Right atrium auricular region (tissue), 2 donors: ENCODE measurements around the gene C1orf167. TPM values are rescaled to one million over a fixed set of nuclear protein-coding genes. Genes with fewer than 3 reads are reported as not detected.

Experiments used
- DNase-seq: peaks from one replicate; pipeline ENCODE4 v3.0.0-alpha.2; 2019; ENCODE audit warnings: low spot score
- H3K27ac ChIP-seq, 2 donors: fragments of 200-600 bp; sonication (generic); 1 replicate in 1 of 2; 2 replicates in 1 of 2; pipeline ENCODE4 v1.5.1; 2016 to 2019
- H3K27me3 ChIP-seq, 2 donors: fragments of 200-600 bp; sonication (generic); one replicate each; pipeline versions ENCODE4 v1.5.1 to v1.6.0; 2017 to 2019
- H3K36me3 ChIP-seq: fragments of 200-600 bp; sonication (generic); one replicate; pipeline ENCODE4 v1.5.1; 2016
- H3K4me1 ChIP-seq, 2 donors: fragments of 200-600 bp; sonication (generic); one replicate each; pipeline versions ENCODE4 v1.5.1 to v1.6.0; 2017 to 2019
- H3K4me3 ChIP-seq, 2 donors: fragments of 200-600 bp; sonication (generic); 1 replicate in 1 of 2; 2 replicates in 1 of 2; pipeline ENCODE4 v1.5.1; 2017 to 2019; ENCODE audit warnings: mild to moderate bottlenecking in 1 of 2, moderate library complexity in 1 of 2
- H3K9me3 ChIP-seq, 2 donors: fragments of 200-600 bp; sonication (generic); one replicate each; pipeline ENCODE4 v1.5.1; 2019
- CTCF ChIP-seq, 2 donors: fragments of 200-600 bp; sonication (generic); IDR thresholded peaks; one replicate each; pipeline ENCODE4 v1.5.1; 2019; ENCODE audit warnings: antibody characterized with exemption in 2 of 2
- total RNA-seq, 2 donors: library from RNA; depleted of rRNA; stranded (reverse); fragments of >200 nt; gene quantifications; one replicate each; pipeline ENCODE4 v1.1.0, GENCODE V29; 2016

Gene C1orf167
- total RNA-seq, 2 donors from 2014 or later, result 0.85 to 1.7 TPM

DNA sequence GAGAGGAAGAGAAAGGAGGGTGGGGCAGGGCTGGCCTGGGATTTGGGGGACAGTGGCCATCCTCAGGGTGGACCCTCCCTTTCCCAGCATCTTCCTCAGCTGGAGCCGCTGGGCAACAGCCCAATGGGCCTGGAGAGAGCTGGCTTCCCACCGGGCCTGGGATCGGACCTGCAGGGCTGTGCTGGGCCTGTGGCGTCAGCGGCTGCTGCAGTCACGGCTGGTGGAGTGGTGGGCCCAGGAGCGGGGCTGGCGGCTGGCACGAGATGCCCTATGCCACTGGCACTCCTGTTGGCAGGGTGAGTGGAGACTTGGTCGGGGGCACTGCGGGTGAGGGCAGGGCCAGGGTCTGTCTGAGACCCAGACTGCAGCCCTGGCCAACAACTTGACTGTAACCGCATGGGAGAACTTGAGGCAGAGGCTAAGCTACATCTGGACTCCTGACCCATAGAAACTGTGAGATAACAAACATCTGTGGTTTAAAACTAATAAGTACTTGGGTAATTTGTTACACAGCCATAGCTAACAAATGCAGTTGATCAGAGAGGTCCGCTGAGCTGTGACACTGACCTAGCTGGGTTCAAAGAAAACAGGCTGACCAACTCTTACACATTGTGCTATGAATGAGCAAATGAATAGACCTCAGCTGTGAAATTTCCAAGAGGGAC, 17.9 kb downstream of the C1orf167 start:
- DNase-seq, result no peak
- Histone ChIP-seq H3K27me3 (no peaks in the 10 kb centered on the region), H3K4me3 (no peak overlapping the region), H3K9me3 (no peaks in the 10 kb centered on the region), H3K4me1 (peaks cover 0 to 6% of the 10 kb centered on the region in 2 donors), H3K27ac (no peak overlapping the region), H3K36me3 (no peaks in the 10 kb centered on the region)
- no peak for TF ChIP-seq CTCF (IDR thresholded peaks at IDR 0.05)

DNA sequence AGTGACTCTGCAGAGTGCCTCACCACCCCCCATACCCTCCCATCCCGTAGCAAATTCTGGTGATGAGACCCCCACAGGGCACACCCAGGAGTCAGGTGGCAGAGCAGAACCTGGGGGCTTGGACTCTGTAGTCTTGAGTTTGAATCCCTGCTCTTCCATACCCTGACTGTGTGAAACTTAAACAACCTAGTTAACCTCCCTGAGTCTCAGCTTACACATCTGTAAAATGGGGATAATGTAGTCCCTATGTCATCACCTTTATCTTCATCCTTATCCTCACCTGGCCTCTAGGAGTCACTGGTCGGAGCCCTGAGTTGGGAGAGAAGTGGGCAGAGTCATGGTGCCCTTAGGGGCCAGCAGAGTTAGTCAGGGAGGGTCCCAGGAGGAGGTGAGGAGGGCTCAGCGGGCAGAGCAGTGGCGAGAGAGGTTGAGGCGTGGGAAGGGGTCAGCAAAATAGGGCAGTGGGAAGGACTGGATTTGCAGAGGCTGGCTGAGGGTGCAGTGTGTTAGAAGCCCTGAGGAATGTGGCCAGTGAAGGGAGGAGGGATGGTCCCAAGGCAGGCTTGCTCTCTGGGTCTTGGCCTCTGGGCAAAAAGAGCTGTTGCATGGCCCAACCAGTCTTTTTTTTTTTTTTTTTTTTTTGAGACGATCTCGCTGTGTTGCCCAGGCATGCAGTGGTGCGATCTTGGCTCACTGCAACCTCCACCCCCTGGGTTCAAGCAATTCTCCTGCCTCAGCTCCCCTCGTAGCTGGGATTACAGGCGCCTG, 18.6 kb downstream of the C1orf167 start:
- no peaks in the 10 kb centered on the region for H3K9me3 ChIP-seq
- H3K4me1 ChIP-seq, result peaks cover 0 to 13% of the 10 kb centered on the region in 2 donors
- no peak for DNase-seq
- no peak overlapping the region for H3K27ac ChIP-seq
- H3K36me3 ChIP-seq, result no peaks in the 10 kb centered on the region
- no peak overlapping the region for H3K4me3 ChIP-seq
- no peaks in the 10 kb centered on the region for H3K27me3 ChIP-seq
- TF ChIP-seq CTCF (IDR thresholded peaks at IDR 0.05), result no peak

DNA sequence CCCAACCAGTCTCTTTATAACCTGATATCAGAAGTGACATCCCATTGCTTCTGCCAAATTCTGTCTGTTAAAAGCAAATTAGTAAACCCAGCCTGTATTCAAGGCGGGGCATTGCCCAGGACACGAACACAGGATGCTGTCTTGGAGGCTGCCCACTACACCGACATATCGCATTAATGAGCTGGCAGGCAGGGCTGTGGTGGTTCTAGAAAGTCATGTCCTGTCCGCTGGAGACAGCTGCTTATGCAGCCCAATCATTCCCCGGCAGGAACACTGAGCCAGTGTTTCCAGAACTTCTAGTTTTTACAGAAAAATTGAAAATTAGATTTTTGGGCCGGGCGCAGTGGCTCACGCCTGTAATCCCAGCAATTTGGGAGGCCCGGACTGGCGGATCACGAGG, 19.3 kb downstream of the C1orf167 start:
- Histone ChIP-seq H3K9me3 (no peaks in the 10 kb centered on the region), H3K27ac (no peak overlapping the region), H3K4me1 (peaks cover 0 to 21% of the 10 kb centered on the region in 2 donors), H3K27me3 (no peaks in the 10 kb centered on the region), H3K4me3 (no peak overlapping the region), H3K36me3 (no peaks in the 10 kb centered on the region)
- TF ChIP-seq CTCF (IDR thresholded peaks at IDR 0.05), result no peak
- no peak for DNase-seq

GRCh38 chr1:11782127-11782708, 20.2 kb downstream of the C1orf167 start:
- TF ChIP-seq CTCF (IDR thresholded peaks at IDR 0.05), result no peak
- no peak for DNase-seq
- H3K4me1 ChIP-seq, result peaks cover 0 to 28% of the 10 kb centered on the region in 2 donors
- no peaks in the 10 kb centered on the region for H3K36me3 ChIP-seq
- no peak overlapping the region for H3K4me3 ChIP-seq
- no peaks in the 10 kb centered on the region for H3K9me3 ChIP-seq
- H3K27ac ChIP-seq, result no peak overlapping the region
- no peaks in the 10 kb centered on the region for H3K27me3 ChIP-seq

GRCh38 chr1:11783556-11783955, 21.6 kb downstream of the C1orf167 start:
- no peaks in the 10 kb centered on the region for H3K27me3 ChIP-seq
- peaks cover 0 to 42% of the 10 kb centered on the region in 2 donors for H3K4me1 ChIP-seq
- no peaks in the 10 kb centered on the region for H3K36me3 ChIP-seq
- H3K9me3 ChIP-seq, result no peaks in the 10 kb centered on the region
- H3K4me3 ChIP-seq, result no peak overlapping the region
- H3K27ac ChIP-seq, result no peak overlapping the region
- no peak for DNase-seq
- no peak for TF ChIP-seq CTCF (IDR thresholded peaks at IDR 0.05)
